ENCODE data around the gene TNFRSF19.

GRCh38 chr13:23716401-23716800 is 146.2 kb downstream of the TNFRSF19 start:
- TF ChIP-seq EZH2 (IDR thresholded peaks at IDR 0.05; ENCODE audit: borderline replicate concordance, low read length) (no peak), CTCF (IDR thresholded peaks at IDR 0.05; ENCODE audit: low read length) (no peak)
